Measurements from ENCODE around the gene MAP2K5. TPM values are rescaled to one million over a fixed set of nuclear protein-coding genes. Genes with fewer than 3 reads are reported as not detected.

MAP2K5 gene
- total RNA-seq = 10 to 100 TPM; 26.4 to 36.4 (median 30.3) TPM
- long read RNA-seq, donor 1, partial matches to known transcripts = 1 of 13 reads
- long read RNA-seq, donor 1, other reads (novel, unspliced or antisense) = 6 of 13 reads
- long read RNA-seq, donor 2, partial matches to known transcripts = 0 of 10 reads
- long read RNA-seq, donor 2, other reads (novel, unspliced or antisense) = 5 of 10 reads

DNA sequence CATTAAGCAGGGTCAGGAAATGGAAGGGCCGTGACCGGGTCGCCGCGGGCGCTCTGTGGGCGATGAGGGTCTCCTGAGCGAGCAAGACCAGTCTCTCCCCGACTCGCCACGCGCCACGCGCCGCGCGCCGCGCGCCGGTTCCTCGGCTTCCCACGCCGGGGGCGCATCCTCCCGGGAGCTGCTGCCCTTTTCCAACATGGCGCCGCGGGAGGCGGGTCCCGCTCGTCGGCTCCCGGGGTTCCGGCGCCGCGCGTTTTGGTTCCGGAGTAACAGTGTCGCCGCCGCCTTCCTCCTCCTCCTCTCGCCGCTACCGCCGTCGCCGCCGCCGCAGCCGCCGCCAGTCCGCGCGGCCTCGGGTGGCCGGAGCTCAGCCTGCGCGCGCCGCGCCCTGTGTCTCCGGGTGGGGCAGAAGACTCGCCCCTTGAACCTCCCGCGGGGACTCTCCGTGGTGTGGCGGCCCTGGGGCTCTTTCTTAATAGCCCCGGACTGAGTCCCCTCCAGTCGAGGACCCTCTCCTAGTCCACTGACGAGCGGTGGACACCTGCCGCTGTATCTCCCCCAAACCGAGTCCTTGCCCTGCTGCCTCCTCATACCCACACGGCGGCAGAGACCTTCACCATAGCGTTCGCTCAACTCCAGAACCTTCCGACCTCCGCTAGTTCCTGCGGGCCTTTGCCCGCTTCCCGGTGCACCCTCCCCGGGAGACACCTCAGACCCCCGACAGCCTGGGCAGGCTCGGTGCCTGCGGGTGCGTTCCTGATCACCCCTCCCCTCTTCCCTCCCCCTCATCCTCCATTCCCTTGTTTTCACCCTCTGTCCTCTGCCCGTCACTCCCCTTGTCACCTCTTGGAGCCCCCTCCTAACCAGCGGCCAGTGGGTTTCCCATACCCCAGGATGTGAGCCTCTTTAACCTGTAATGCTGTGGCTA lies at the start of gene MAP2K5:
Gene MAP2K5, plus strand, starts transcription at position 284 of the 928 bp plus-strand sequence. Its CDS starts 633 bp downstream, at position 917.
- Histone ChIP-seq H3K4me3 (peak within 1 kb of the TSS; percentile 34), H3K9me3 (no peaks in the 10 kb centered on the region), H3K36me3 (ENCODE audit: low read depth) (no peaks in the 10 kb centered on the region), H3K4me1 (ENCODE audit: low read depth) (peaks cover 18% of the 10 kb centered on the region)
- DNase-seq (peak; percentile 91 to 93 (median 93)), ATAC-seq (peak; percentile 93)
- intact Hi-C loops (cut with DNase I, micrococcal nuclease) = no loop called here
- TF ChIP-seq, protein P1, sequence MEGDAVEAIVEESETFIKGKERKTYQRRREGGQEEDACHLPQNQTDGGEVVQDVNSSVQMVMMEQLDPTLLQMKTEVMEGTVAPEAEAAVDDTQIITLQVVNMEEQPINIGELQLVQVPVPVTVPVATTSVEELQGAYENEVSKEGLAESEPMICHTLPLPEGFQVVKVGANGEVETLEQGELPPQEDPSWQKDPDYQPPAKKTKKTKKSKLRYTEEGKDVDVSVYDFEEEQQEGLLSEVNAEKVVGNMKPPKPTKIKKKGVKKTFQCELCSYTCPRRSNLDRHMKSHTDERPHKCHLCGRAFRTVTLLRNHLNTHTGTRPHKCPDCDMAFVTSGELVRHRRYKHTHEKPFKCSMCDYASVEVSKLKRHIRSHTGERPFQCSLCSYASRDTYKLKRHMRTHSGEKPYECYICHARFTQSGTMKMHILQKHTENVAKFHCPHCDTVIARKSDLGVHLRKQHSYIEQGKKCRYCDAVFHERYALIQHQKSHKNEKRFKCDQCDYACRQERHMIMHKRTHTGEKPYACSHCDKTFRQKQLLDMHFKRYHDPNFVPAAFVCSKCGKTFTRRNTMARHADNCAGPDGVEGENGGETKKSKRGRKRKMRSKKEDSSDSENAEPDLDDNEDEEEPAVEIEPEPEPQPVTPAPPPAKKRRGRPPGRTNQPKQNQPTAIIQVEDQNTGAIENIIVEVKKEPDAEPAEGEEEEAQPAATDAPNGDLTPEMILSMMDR (IDR thresholded peaks at IDR 0.05) = no peak

DNA sequence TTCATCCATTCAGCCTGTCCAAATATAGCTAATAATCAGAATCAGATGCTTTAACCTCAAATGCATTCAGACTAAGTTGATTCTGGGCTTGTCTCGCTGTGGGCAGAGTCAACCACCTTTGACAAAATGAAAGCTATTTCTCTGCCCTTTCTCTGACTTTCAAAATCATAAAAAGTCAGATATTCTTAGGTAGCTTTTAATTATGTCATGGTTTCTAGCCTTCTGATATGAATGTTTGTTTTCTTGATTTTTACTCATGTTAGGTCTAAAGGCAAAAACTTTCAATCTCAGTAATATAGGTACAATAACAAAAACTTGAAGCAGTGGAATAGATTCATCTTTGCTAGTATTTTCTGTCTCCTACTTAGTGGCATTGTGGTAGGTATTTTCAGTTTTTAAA lies 46.9 kb upstream of the MAP2K5 start:
- no peak for ATAC-seq
- intact Hi-C loops (cut with DNase I, micrococcal nuclease) = no loop called here
- H3K9me3 ChIP-seq = no peaks in the 10 kb centered on the region

DNA sequence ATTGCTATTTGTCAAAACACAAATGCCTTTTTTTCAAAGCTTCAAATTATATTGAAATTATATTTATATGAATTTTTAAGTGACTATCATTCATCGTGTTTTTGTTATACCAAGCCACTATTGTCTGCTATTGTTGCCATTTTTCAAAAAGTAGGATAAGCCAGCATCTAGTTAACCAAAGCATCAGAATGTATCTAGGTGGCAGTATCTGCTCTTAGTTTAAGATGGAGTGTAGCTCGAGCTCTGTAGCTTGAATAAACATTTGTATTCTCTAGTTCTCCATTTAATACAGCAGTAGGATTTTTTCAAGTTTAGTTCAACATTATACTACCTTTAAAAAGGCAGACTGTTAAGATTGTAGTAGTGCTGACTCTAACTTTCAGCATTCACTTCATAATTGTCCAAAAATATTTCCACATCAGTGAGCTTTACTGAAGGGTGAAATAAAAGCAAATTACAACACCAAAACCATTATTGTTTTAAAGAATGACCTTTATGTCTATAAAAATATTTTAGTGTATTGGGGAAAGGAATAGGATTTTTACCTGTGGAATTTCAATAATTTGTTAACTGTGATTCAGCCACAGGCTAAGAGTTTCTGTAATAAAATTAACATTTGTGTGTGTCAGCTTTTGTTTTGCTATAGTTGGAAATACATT lies 41.2 kb upstream of the MAP2K5 start:
- no peaks in the 10 kb centered on the region for H3K4me1 ChIP-seq (ENCODE audit: low read depth)
- H3K36me3 ChIP-seq (ENCODE audit: low read depth) = no peaks in the 10 kb centered on the region
- H3K9me3 ChIP-seq = no peaks in the 10 kb centered on the region
- no peak overlapping the region for H3K4me3 ChIP-seq
- TF ChIP-seq, protein P1 (IDR thresholded peaks at IDR 0.05) = no peak
- ATAC-seq = peak; percentile 34
- intact Hi-C loops (cut with DNase I, micrococcal nuclease) = no loop called here
- DNase-seq = no peak

More for the DNA sequence above, 46.9 kb upstream of the MAP2K5 start:
- Histone ChIP-seq H3K36me3 (ENCODE audit: low read depth) (no peaks in the 10 kb centered on the region), H3K4me3 (no peak overlapping the region), H3K4me1 (ENCODE audit: low read depth) (no peaks in the 10 kb centered on the region)
- DNase-seq = no peak
- TF ChIP-seq, protein P1 (IDR thresholded peaks at IDR 0.05) = no peak

DNA sequence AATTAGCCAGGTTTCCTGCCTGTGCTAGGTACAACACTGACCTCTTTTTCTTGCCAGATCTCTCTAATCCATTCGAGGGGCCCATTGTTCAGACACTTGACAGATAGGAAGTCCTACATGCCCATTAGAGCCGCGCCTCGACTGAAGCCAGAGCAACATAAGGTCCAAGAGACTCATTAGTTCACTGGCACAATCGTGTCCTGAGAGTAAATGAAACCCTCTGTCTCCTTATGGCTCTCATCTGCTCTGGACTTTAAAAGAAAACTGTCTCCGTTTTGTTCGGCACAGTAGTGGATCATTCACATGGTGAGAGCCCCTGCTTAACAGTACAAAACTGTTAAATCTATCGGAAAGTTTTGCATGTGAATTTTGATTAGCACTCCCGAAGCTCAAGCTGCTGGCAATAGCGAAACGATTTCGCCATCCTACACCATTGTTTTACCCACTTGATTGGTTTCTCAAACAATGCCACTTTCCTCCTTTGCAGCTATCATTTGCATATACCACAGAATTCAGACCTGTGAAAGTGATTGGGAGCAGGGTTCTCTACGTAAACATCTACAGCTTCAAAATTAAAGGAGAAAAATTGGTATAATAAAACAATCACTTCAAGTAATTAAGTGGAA lies 40.6 kb upstream of the MAP2K5 start:
- no peak for ATAC-seq
- no peak overlapping the region for H3K4me3 ChIP-seq
- TF ChIP-seq, protein P1 (IDR thresholded peaks at IDR 0.05) = no peak
- H3K4me1 ChIP-seq (ENCODE audit: low read depth) = no peaks in the 10 kb centered on the region
- DNase-seq = no peak
- intact Hi-C loops (cut with DNase I, micrococcal nuclease) = no loop called here
- no peaks in the 10 kb centered on the region for H3K9me3 ChIP-seq
- H3K36me3 ChIP-seq (ENCODE audit: low read depth) = no peaks in the 10 kb centered on the region

DNA sequence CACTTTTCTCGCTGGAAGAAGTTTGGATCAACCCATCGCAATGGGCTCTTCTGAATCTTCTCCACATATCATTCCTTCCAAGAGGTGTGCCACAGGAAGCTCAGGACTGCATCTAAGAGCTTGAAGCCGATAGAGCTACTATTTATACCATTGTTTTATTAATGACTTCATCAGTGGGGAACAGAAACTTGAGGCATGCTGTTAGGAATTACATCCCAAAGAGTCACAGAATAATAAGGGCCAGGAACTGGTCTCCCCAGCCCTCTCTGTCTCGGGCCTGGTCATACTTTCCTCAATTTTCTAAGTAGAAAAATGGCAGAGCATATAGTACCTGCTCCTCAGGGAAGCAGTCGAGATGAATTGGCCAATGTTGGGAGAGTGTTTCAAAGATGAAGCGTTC lies 38.4 kb upstream of the MAP2K5 start:
- TF ChIP-seq, protein P1 (IDR thresholded peaks at IDR 0.05) = no peak
- ATAC-seq (no peak), DNase-seq (no peak)
- no peaks in the 10 kb centered on the region for H3K36me3 ChIP-seq (ENCODE audit: low read depth)
- intact Hi-C loops (cut with DNase I, micrococcal nuclease) = no loop called here
- H3K4me1 ChIP-seq (ENCODE audit: low read depth) = no peaks in the 10 kb centered on the region
- H3K9me3 ChIP-seq = no peaks in the 10 kb centered on the region
- H3K4me3 ChIP-seq = no peak overlapping the region
